Right forelimb (tissue), 1 donor: ENCODE measurements around the gene ZSCAN20.
"Not testable (repeated sequence)": the region's sequence is repeated elsewhere in the genome, so short reads cannot be mapped to it uniquely, and the experiment has no call there.

ENCODE experiments used
- DNase-seq: peaks from one replicate; pipeline ENCODE4 v3.0.0-alpha.2; 2018

Gene ZSCAN20

GRCh38 chr1:33497410-33497809, 25.0 kb downstream of the ZSCAN20 start:
- DNase-seq: no peak

GRCh38 chr1:33500547-33500946, 28.1 kb downstream of the ZSCAN20 start:
- no peak for DNase-seq

GRCh38 chr1:33501309-33501708, 28.9 kb downstream of the ZSCAN20 start:
- no peak for DNase-seq

GRCh38 chr1:33501774-33502173, 29.3 kb downstream of the ZSCAN20 start:
- no peak for DNase-seq

- no peak for DNase-seq
Observed at GRCh38 chr1:33502726-33503125, 30.3 kb downstream of the ZSCAN20 start.

- DNase-seq: no peak
Observed at GRCh38 chr1:33503506-33503905, 31.1 kb downstream of the ZSCAN20 start.

- DNase-seq: no peak
Observed at GRCh38 chr1:33507661-33508060, 35.2 kb downstream of the ZSCAN20 start.

- DNase-seq: no peak
Observed at GRCh38 chr1:33508151-33508550, 35.7 kb downstream of the ZSCAN20 start.

- not testable (repeated sequence) for DNase-seq
Observed at GRCh38 chr1:33509276-33509675, 36.8 kb downstream of the ZSCAN20 start.

- DNase-seq: no peak
Observed at GRCh38 chr1:33512226-33513011, 40.0 kb downstream of the ZSCAN20 start.

GRCh38 chr1:33515112-33515511, 42.7 kb downstream of the ZSCAN20 start:
- DNase-seq: no peak

GRCh38 chr1:33515607-33516006, 43.2 kb downstream of the ZSCAN20 start:
- no peak for DNase-seq

- no peak for DNase-seq
Observed at GRCh38 chr1:33516428-33516827, 44.0 kb downstream of the ZSCAN20 start.

GRCh38 chr1:33516891-33517567, 44.6 kb downstream of the ZSCAN20 start:
- no peak for DNase-seq

- DNase-seq: no peak
Observed at GRCh38 chr1:33517596-33518250, 45.3 kb downstream of the ZSCAN20 start.

GRCh38 chr1:33519240-33519884, 46.9 kb downstream of the ZSCAN20 start:
- no peak for DNase-seq

GRCh38 chr1:33524586-33524985, 52.1 kb downstream of the ZSCAN20 start:
- DNase-seq: no peak

GRCh38 chr1:33527934-33528333, 55.5 kb downstream of the ZSCAN20 start:
- no peak for DNase-seq

GRCh38 chr1:33529957-33530356, 57.5 kb downstream of the ZSCAN20 start:
- DNase-seq: no peak

- DNase-seq: no peak
Observed at GRCh38 chr1:33532250-33532649, 59.8 kb downstream of the ZSCAN20 start.

- DNase-seq: no peak
Observed at GRCh38 chr1:33532936-33533335, 60.5 kb downstream of the ZSCAN20 start.

GRCh38 chr1:33535334-33535733, 62.9 kb downstream of the ZSCAN20 start:
- DNase-seq: no peak

GRCh38 chr1:33537885-33538284, 65.4 kb downstream of the ZSCAN20 start:
- DNase-seq: no peak
